HepG2 (cell line): ENCODE data around the gene MT1G. TPM values are rescaled to one million over a fixed set of nuclear protein-coding genes. Genes with fewer than 3 reads are reported as not detected.

ENCODE experiments used
- ATF1 ChIP-seq: IDR thresholded peaks from 2 replicates; pipeline ENCODE4 v1.6.1; 2016; ENCODE audit warnings: mild to moderate bottlenecking, control low read depth
- ETV6 ChIP-seq: sonication (generic); formaldehyde crosslinking; conservative IDR thresholded peaks from 2 replicates; pipeline ENCODE4 v1.4.0; 2020; ENCODE audit warnings: missing genetic modification reagents
- FOXP4 ChIP-seq: sonication (generic); formaldehyde crosslinking; IDR thresholded peaks from 2 replicates; pipeline ENCODE4 v1.4.0; 2020; ENCODE audit warnings: missing genetic modification reagents
- HNRNPK ChIP-seq: fragments of 200-400 bp; formaldehyde crosslinking; IDR thresholded peaks from 2 replicates; pipeline ENCODE4 v1.6.1; 2018; ENCODE audit warnings: low read length, low read depth, moderate library complexity, mild to moderate bottlenecking; ENCODE audit not compliant: poor library complexity, severe bottlenecking
- KLF11 ChIP-seq: IDR thresholded peaks from 2 replicates; pipeline ENCODE4 v1.6.1; 2016; ENCODE audit warnings: missing compliant biosample characterization
- MLLT10 ChIP-seq: sonication (generic); formaldehyde crosslinking; IDR thresholded peaks from 2 replicates; pipeline ENCODE4 v1.4.0; 2020; ENCODE audit warnings: missing genetic modification reagents
- MTF1 ChIP-seq: sonication (generic); formaldehyde crosslinking; IDR thresholded peaks from 2 replicates; pipeline ENCODE4 v1.5.0; 2020; ENCODE audit warnings: missing genetic modification reagents
- MXD3 ChIP-seq: IDR thresholded peaks from 2 replicates; pipeline ENCODE4 v1.6.1; 2016; ENCODE audit warnings: mild to moderate bottlenecking, missing biosample characterization, missing genetic modification reagents
- NR0B2 ChIP-seq: sonication (generic); formaldehyde crosslinking; IDR thresholded peaks from 2 replicates; pipeline ENCODE4 v1.4.0; 2020; ENCODE audit warnings: mild to moderate bottlenecking, missing genetic modification reagents
- NR3C1 ChIP-seq: sonication (generic); formaldehyde crosslinking; IDR thresholded peaks from 2 replicates; pipeline ENCODE4 v1.4.0; 2020; ENCODE audit warnings: missing genetic modification reagents
- PLRG1 ChIP-seq: fragments of 450-650 bp; conservative IDR thresholded peaks from 2 replicates; pipeline ENCODE4 v1.6.1; 2016
- SMARCC2 ChIP-seq: fragments of 450-650 bp; IDR thresholded peaks from 2 replicates; pipeline ENCODE4 v1.6.1; 2017; ENCODE audit warnings: antibody characterized with exemption, mild to moderate bottlenecking
- SOX13 ChIP-seq, 3 experiments: fragments of 450-650 bp in 1 of 3; sonication (generic) in 1 of 3; formaldehyde crosslinking in 1 of 3; IDR thresholded peaks in 2 of 3; conservative IDR thresholded peaks in 1 of 3; 2 replicates each; pipeline versions ENCODE4 v1.5.0 to v1.6.1; 2016 to 2020; ENCODE audit warnings: antibody characterized with exemption in 1 of 3, mild to moderate bottlenecking in 1 of 3, missing compliant biosample characterization in 1 of 3, missing genetic modification reagents in 1 of 3, moderate library complexity in 1 of 3
- ZBTB37 ChIP-seq: sonication (generic); formaldehyde crosslinking; IDR thresholded peaks from 2 replicates; pipeline ENCODE4 v1.4.0; 2020; ENCODE audit warnings: mild to moderate bottlenecking, missing genetic modification reagents
- ZBTB7A ChIP-seq: sonication (generic); formaldehyde crosslinking; IDR thresholded peaks from 2 replicates; pipeline ENCODE4 v1.8.0; 2022; ENCODE audit warnings: mild to moderate bottlenecking, missing genetic modification reagents
- ZBTB8A ChIP-seq: sonication (generic); formaldehyde crosslinking; IDR thresholded peaks from 2 replicates; pipeline ENCODE4 v1.4.0; 2020; ENCODE audit warnings: mild to moderate bottlenecking, low read depth, missing genetic modification reagents, borderline replicate concordance
- ZFP37 ChIP-seq: sonication (generic); formaldehyde crosslinking; IDR thresholded peaks from 2 replicates; pipeline ENCODE4 v1.4.0; 2020; ENCODE audit warnings: missing genetic modification reagents, borderline replicate concordance
- ZNF10 ChIP-seq: sonication (generic); formaldehyde crosslinking; IDR thresholded peaks from 2 replicates; pipeline ENCODE4 v1.4.0; 2020; ENCODE audit warnings: mild to moderate bottlenecking, low read depth, missing genetic modification reagents, borderline replicate concordance
- ZNF569 ChIP-seq: sonication (generic); formaldehyde crosslinking; IDR thresholded peaks from 2 replicates; pipeline ENCODE4 v1.5.0; 2020; ENCODE audit warnings: mild to moderate bottlenecking, missing genetic modification reagents, moderate library complexity, borderline replicate concordance
- ZNF572 ChIP-seq: sonication (generic); formaldehyde crosslinking; IDR thresholded peaks from 2 replicates; pipeline ENCODE4 v1.5.1; 2020; ENCODE audit warnings: mild to moderate bottlenecking, missing genetic modification reagents
- ZNF883 ChIP-seq: sonication (generic); formaldehyde crosslinking; IDR thresholded peaks from 2 replicates; pipeline ENCODE4 v1.5.1; 2020; ENCODE audit warnings: mild to moderate bottlenecking, missing genetic modification reagents; ENCODE audit errors: not compliant biosample characterization
- polyA plus RNA-seq, 8 experiments: library from polyadenylated mRNA; depleted of rRNA in 3 of 8; stranded (reverse) in 7 of 8; unstranded in 1 of 8; fragments of >200 nt; fragmentation: Illumina TruSeq in 4 of 8; extraction: Trizol in 4 of 8; gene quantifications; 2 replicates each; pipeline versions ENCODE4 v1.2.1 to v1.2.3, GENCODE V29; 2011 to 2016; ENCODE audit warnings: low read depth in 4 of 8, missing spikeins in 1 of 8, mixed read lengths in 1 of 8; ENCODE audit not compliant: insufficient read depth in 1 of 8
- total RNA-seq, 5 experiments: library from RNA; depleted of rRNA; stranded (reverse); fragments of >200 nt; fragmentation: Illumina TruSeq; extraction: Trizol; gene quantifications; 2 replicates each; pipeline ENCODE4 v1.2.3, GENCODE V29; 2016; ENCODE audit warnings: low read depth in 1 of 5

Gene MT1G
- total and polyA plus RNA-seq, 2 of the 13 experiments (the other 11 are each of a cell fraction or from before 2014, with no cell fraction given), result 3.6 to 377 TPM

GRCh38 chr16:56681939-56682702 lies 14.3 kb upstream of the MT1G start, which contains the start of gene MT1X (continued):
- TF ChIP-seq ZNF569 (CRISPR knock-in tag) (no peak), MLLT10 (CRISPR knock-in tag) (no peak), ZNF572 (CRISPR knock-in tag) (no peak), PLRG1 (no peak), NR3C1 (CRISPR knock-in tag) (no peak), ZNF883 (CRISPR knock-in tag) (peak; percentile 91), KLF11 (CRISPR knock-in tag) (peak; percentile 36; the same call in 1 of the 2 replicates), ZFP37 (no peak), SOX13 (IDR thresholded peaks at IDR 0.05) (no peak), SOX13 (CRISPR knock-in tag; conservative IDR thresholded peaks at IDR 0.05 in 1 of 2, IDR thresholded peaks at IDR 0.05 in 1 of 2) (peak in 1 of 2 experiments; percentile 27; a peak in 1 of 4 replicates), ZNF10 (CRISPR knock-in tag) (no peak), ZBTB7A (CRISPR knock-in tag) (no peak), ATF1 (no peak), MTF1 (CRISPR knock-in tag) (peak; percentile 100), NR0B2 (CRISPR knock-in tag) (peak; percentile 75), MXD3 (CRISPR knock-in tag) (no peak; the same call in 1 of the 2 replicates), ZBTB37 (CRISPR knock-in tag) (no peak), ETV6 (no peak), HNRNPK (peak; percentile 30), FOXP4 (CRISPR knock-in tag) (peak; percentile 61), SMARCC2 (no peak), ZBTB8A (peak; percentile 36; the same call in 1 of the 2 replicates)
